DMS53 treated with DMSO at 0.1 percent for 48 hours (cell line): Measurements from ENCODE around the gene KCNA10.
"Not testable (repeated sequence)": the region's sequence is repeated elsewhere in the genome, so short reads cannot be mapped to it uniquely, and the experiment has no call there.

ENCODE experiments used
- DNase-seq: peaks from one replicate; lab custom pipeline; 2025; ENCODE audit not compliant: unreplicated experiment; lab: John Stamatoyannopoulos, UW

KCNA10 gene

DNA sequence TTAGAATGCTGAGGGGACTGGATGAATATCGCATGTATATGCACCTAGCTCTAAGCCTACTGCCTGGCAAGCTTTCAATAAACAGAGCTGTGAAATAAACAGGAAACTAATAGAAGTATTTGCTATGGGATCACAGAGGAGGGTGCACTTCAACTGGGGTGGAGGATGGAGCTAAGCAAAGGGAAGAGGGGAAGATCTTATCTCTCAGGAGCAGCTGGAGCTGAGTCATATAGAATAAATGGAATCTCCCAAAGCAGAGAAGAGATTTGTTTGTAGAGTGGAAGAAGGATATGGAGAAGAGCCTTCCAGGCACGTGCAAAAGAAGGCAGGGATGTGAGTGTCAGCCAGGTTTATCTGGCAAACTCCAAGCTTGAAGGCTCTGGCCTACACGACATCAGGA is 17.0 kb upstream of the KCNA10 start:
- peak; percentile 91 for DNase-seq

DNA sequence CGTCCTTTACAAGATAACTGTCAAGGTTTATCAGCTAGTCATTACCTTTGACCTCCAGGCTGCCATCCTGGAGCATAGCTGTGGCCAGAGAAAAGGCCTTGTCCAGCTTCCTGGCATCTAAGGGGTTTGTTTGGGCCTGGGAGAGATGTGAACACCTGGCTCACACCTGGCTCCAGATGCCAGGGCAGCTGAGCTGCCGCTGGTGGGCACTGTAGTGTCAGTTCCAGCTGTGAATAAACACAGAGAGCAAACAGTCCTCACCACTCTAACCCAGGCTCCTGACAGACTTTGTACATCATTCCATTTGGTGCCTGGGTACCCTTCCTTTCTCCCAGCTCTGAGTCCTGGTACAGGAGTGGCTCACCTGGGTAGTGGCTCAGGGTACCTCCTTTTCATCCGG is 14.3 kb upstream of the KCNA10 start:
- DNase-seq = peak; percentile 80

DNA sequence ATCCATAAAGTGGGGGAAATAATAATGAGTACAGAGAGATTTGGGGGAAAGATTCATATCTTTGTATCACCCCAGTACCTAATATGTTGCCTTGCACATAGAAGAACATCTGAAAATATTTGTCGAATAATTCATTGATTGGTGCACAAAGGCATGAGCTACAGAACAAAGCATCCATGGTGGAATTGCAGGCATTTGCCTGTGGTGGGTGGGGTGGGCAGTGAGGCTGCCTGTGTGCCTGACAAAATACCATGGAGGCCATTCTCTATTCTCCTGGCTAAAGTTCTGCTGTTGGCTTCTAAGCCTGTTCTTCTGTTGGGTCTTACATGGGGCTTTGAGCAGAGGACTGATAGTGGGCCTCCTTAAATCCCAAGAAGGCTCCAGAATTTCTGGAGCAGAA is 10.0 kb upstream of the KCNA10 start:
- DNase-seq = no peak

DNA sequence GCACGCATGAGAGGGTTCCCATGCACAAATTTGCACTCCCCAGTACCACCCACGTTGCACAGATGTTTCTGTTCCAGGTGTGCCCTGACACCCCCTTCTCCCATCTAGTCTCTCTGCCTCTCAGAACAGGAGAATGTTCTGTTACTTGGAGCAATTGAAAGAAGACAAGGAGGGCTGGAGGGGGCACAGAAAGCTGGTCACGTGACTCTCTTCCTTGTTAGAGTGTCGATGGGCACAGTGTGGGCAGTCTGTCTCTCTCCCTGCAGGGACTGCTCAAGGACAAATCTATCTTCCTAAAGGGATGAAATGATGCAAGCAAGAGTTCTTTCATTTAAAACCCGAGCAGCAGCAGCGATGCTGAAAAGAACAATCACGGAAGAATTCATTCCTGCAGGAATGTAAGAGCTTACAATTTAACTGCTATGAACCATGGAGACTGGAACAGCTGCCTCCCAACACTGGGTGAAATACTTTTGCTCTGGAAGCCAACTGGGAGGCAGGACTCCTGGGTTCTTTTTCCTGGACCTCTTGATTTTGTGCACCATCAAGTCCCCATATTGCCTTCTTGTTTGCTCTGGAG is 7.3 kb upstream of the KCNA10 start:
- DNase-seq = no peak

DNA sequence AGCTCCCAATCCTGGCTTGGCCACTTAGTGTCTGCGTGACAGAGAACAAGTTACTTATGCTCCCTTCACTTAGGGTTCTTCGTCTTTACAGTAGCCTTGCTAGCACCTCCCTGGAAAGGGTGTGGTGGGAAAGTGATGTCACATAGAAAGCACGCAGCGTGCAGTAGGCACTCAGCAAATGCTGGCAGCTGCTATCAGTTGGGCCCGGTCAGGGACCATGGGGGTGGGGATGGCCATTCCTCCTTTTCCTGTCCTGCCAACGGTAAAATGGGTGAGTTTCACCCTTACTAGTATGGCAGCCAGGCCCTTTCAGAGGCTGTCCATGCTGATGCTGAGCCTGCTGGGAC is 6.2 kb upstream of the KCNA10 start:
- no peak for DNase-seq

DNA sequence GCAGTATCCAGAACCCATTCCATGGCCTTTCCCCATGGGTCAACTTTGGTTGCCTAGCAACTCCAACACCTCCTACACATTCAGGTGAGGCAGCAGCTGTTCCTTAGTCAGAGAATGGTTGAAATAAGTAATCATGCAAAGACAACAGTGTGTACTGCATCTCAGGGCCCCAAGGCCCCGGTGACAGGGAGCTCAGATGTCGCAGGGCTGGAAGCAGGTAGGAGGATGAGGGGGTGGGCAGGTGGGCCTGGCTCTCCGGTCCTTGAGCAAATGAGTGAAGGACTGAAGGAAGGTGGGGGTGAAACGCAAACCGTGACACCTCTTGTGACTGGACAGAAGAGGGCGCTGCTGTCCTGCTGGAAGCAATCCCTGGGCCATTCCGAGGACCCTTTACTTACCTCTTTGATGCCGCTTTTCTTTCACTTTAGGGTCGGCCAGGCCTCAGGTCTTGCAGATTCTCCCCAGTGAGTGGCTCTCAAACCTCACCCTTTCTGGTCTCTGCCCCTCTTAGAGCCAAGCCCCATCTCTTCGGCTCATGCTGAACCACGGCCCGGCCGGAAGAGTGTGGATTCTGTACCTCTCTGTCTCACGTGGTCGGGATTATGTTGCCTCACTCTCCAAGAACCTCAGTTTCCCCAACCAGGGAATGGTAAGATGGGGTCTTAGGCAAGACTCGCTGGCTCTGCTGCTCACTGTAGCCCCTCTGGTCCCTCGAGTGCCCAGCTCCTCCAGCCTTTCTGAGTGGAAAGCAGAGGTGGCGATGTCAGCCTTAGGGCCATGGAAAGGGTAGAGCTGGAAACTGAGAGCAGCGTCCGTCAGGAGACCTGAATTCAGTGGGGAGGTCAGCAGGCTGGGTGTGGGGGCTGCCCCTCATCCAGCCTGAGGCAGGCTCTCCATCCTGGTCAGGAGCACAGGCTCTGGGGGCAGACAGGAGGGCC is 5.6 kb upstream of the KCNA10 start:
- DNase-seq = peak; percentile 83

DNA sequence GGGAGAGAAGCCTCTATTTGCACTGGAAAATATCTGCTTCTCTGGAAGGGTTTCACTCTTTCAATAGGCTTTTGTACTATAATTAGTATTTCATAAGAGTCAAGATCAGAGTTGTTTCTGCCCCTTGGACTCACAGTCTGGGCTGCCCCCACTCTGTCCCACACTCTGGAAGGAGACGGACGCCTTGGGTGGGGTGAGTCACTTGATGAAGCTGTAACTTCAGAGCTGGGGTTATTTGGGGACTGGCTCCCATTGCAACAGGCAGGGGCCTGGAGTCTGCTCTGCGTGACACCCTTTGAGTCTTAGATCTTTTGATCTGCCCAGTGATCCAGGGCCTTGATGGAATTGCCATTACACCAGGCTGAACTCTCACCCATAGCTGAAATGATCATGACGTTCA is 4.0 kb upstream of the KCNA10 start:
- no peak for DNase-seq

DNA sequence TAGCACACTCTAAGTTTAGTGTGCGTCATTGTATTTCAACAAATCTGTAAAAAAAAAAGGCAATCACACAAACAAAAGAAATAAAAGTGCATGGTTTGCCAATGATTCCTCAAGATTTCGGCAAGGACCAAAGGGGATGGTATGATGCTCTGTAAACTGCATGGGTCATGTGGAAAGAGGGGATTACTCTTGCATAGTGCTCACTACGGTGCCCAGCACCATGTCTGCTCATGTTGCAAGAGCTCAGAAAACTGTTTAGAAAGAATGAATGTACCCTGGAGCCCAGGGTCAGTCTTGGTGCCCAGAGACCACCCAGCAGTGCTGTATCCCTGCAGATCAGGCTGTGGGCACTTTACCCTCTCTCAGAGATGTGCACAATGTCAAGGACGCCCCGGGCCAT is 3.6 kb upstream of the KCNA10 start:
- DNase-seq = no peak

DNA sequence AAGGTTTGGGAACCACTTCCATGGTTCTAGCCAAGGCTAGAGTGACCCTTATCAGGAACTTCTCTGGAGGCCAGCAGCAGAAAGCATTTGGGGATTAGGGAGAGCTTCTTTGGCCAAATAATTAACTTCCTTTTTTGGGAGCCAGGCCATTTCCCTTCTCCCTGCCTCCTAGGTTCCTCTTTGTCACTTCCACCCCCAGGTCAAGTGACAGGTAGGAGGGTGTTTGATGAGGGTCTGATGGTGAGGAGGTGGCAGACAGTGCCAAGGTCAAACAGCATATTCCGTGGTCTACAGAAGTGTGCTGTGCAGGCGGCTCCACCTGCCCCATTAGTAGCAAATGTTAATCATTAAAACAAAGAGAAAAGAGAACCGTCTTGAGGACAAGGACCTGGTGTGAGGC is 1.9 kb upstream of the KCNA10 start:
- DNase-seq = no peak

DNA sequence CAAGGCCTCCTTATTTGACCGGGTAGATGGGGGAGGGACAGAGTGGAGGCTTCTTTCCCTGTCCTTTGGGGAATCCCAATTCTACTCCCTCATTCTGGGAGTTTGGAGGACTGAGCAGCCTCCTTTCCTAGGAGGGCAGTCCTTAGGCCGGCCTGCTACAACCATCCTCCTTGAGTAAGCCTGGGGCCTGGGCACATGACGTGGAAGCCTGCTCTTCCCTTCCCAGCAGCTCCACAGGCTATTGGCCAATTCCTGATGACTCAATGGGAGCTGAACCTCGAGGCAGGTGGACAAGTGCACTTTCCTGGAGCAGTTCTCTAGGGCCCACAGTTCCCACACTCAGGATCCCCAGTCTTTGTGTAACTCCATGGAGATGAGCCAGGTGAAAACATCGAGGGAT is 3.1 kb downstream of the KCNA10 start:
- no peak for DNase-seq

DNA sequence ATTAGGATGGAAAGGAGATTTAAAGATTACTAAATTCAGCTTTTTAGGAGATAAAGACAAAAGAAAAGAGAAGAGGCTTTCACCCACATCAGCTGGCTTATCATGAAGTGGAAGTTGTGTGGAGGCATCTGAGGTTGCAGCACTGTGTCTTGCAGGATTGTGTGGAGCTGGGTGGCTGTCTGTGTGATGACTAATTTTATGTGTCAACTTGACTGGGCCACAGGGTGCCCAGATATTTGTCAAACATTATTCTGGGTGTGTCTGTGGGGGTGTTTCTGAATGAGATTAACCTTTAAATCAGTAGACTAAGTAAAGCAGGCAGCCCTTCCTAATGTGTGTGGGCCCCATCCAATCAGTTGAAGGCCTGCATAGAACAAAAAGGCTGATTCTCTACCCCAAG is 3.9 kb downstream of the KCNA10 start:
- DNase-seq = no peak

DNA sequence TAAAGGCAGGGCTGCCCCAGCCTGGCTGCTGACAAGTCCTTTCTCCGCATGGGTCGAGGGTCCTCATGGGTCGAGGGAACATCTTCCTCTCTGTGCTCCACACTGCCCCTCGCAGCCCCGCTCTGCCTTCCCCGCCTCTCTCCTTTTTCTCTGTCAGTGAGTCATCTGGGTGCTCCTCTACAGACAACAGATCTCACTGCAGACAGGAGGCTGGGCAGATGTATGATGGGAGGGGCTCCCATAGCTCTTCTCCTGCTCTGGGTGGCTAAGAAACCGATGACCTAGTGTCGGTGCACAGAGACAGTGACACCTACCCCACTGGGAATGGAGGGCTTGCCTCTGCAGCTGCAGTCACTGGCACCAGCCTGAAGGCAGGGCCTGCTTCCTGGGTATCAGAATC is 5.5 kb downstream of the KCNA10 start:
- no peak for DNase-seq

DNA sequence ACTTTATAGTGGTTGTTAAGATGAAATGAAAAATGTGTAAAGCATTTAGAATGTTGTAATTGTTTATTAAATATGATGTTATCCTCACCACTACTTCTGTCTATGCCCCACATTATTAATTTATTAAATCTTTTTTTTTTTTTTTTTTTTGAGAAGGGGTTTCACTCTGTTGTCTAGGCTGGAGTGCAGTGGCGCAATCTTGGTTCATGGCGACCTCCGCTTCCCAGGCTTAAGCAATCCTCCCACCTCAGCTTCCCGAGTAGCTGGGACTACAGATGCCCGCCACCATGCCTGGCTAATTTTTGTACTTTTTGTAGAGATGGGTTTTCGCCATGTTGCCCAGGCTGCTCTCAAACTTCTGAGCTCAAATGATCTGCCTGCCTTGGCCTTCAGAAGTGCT is 7.5 kb downstream of the KCNA10 start:
- DNase-seq = no peak

DNA sequence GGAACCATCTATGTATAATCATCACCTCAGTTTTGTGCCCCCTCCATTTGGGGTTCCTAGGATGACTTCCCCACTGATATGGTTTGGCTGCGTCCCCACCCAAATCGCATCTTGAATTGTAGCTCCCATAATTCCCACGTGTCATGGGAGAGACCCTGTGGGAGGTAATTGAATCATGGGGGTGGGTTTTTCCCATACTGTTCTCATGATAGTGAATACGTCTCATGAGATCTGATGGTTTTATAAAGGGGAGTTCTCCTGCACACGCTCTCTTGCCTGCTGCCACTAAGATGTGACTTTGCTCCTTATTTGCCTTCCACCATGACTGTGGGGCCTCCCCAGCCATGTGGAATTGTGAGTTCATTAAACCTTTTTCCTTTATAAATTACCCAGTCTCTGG is 8.1 kb downstream of the KCNA10 start:
- DNase-seq = not testable (repeated sequence)

DNA sequence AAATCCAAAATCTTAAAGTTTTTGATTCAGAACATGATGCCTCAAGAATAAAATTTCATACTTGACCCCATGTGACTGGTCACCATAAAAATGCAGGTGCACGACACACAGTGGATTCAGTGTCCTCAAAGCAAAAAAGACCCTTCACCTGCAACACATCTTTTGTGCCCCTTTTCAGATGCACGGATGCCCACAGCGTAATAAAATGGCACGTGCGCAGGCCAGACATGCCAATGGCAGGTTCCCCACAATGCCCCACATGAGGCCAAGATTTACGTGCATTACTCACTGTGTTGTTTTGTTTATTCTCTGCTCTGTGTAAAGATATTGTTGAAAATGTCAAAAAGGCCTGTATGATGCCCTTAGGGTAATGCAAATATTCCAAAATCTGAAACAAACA is 9.3 kb downstream of the KCNA10 start:
- DNase-seq = no peak

DNA sequence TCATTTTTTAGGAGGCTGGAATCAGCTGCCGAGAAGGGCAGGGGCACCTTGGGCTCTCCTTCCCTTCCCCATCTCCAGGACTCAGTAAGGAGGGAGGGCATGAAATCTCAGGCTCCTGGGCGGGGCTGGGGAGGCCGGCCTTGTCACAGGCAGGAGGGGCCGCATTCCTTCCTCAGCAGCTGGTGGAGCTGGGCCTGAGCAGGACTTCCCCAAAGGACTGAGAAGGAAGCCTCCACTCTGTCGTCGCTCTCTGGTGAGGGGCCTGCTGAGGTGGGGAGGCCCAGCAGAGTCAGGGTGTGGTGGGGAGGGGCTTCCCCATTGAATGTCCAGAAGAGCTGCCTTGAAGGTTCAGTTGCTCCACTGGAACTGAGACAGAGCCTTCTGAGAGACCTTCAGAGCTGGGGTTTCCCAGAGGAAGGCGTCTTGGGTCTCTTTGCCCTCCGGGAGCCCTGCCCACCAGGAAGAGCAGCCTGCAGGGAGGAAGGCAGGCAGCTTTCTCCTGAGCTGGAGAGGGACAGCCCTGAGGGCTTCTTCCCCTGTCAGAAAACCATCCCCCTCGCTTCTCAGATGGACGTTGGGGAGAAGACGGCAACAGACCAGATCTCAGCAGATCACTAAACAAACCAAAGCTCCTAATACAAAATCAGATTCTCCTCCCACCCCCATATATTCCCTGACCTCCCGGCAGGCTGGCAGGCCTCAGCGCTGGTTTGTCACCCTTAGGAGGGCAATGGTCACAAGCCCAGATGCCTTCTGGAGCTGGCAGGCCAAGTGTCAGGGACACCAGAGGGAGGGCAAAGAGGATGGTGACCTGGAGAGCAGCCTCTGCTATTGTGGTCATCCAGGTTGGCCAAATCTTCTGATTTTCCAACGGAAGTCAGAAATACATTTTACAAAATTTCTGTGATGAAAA is 10.7 kb downstream of the KCNA10 start:
- DNase-seq = no peak

DNA sequence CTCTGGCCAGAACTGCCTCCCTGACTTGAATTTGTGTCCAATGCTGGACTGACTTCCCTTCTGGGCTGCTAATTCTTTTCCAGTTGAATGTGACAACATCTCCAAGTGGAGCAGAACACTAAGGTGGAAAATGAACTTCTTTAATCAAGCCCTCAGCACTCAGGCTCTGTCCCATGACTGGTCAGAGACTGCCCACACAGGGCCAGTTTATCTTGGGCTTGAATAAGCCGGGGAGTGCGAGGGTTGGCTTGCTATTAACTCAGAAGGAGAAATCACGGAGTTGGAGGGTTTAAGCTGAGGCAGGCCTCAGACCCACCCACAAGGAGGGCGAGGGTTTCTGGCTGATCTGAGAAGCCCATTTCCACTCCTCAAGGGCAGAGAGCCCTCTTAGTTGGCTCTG is 12.4 kb downstream of the KCNA10 start:
- no peak for DNase-seq

DNA sequence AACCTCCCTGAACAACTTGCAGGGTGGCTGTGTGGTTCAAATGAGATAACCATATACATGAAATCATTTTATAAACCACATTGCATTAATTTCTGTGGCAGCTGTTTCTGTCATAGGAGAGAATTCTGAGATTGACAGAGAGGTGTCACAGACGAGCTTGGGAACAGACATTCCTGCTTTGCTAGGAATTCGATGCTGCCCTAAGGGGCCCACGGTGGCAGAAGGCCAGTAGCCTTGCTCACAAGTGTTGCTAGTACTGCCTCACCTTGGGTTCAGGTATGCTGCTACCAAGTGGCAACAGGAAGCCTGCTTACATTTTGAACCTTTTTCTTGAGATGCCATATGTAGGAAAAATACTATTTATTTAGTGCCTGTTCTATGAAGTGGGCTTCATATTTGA is 13.4 kb downstream of the KCNA10 start:
- DNase-seq = no peak

DNA sequence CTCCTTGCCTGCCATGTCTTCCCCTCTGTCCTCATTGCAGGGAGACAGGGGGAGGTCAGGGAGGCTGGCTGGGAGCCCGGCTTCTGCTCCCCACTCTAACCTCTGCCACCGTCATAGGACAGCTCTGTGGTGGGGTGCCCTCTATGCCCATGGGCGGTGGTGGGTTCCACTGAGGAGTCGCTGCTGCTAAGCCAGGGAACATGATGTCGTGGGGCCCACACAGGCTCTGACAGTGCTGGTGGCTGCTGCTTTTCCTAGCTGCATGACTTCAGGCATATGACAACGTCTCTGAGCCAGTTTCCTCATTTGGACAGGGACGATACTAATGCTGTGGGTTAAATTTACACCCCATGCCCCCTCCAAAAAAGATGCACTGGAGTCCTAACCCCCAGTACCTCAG is 14.7 kb downstream of the KCNA10 start:
- no peak for DNase-seq

DNA sequence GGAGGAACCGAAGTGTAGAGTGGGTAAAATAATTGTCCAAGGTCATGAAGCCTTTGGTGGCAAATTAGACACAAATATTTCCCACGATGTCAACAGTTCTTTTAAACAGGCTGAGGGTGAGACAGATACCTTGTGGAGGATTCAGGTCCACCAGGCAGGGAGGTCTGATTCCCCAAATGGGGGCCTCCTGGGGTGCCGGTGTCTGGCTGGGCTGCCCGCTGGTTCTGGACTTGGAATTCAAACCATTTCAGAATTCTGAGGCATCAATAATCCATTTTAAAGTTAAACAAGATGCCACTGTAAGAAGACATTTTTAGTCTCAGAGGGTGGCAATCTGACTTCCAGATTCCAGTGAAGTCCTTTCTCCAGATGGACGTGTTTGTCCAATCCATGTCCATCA is 15.5 kb downstream of the KCNA10 start:
- DNase-seq = no peak

DNA sequence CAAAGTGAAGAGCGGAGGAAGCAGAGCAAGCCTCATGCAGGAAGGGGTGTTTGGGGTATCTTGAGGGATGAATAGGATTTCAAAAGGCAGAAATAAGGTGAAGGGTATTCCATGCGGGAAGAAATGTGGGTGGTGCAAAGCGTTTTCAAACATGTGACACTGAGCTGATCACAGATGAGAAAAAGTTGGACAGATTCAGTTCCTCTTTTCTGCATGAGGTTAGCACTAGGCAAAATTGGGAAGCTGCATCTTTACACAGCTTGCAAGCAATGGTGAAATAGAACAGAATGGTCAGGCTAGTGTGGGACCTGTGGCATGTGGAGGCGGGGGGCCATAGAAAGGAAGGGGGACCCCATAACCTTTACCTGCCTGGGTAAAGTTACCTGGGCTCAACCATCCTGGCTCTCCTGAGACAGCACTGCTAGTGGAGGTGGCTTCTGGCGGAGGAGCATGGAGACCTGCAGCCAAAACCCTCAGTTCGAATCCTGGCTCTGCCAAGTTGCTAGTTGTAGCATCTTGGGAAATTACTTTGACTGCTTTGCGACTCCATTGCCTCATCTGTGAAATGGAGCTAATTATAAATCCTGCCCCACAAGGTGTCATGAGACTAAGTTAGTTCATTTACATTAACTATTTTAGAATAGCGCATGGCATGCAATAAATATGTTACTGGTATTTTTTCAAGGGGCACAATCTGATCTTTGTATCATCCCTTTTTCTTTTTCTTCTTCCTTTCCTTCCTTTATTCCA is 16.4 kb downstream of the KCNA10 start:
- DNase-seq = no peak
